GM12891 (cell line): ENCODE measurements around the gene DLGAP5.

Experiments
- POLR2A ChIP-seq: IDR thresholded peaks from 2 replicates; pipeline ENCODE4 v1.6.1; 2011; ENCODE audit warnings: low read depth, low read length, control low read depth
- POLR2AphosphoS5 ChIP-seq: IDR thresholded peaks from 2 replicates; pipeline ENCODE4 v1.6.1; 2011; ENCODE audit warnings: low read depth, low read length, control low read depth

- TF ChIP-seq POLR2AphosphoS5 (no peak), POLR2A (no peak)
These were observed 30.4 kb downstream of the DLGAP5 start for GRCh38 chr14:55160989-55161388.
